Cardiac fibroblast (primary cell): Measurements from ENCODE around the gene PCYOX1L.

Source experiments
- DNase-seq, 2 donors: peaks; one replicate each; pipeline versions ENCODE4 v3.0.0 to v3.0.0-alpha.2; 2010; ENCODE audit warnings: low read depth in 2 of 2
- H3K4me3 ChIP-seq, 2 donors: replicated peaks in 1 of 2; 1 replicate in 1 of 2; 2 replicates in 1 of 2; pipeline ENCODE4 v1.5.1; 2011; ENCODE audit warnings: low read depth in 2 of 2, low read length in 2 of 2, mild to moderate bottlenecking in 2 of 2, moderate library complexity in 1 of 2
- CTCF ChIP-seq: IDR thresholded peaks from one replicate; pipeline ENCODE4 v1.5.1; 2011; ENCODE audit warnings: low read depth, mild to moderate bottlenecking, low read length, inconsistent platforms

PCYOX1L gene

GRCh38 chr5:149364719-149365118 lies 6.9 kb downstream of the PCYOX1L start:
- no peak for TF ChIP-seq CTCF
- DNase-seq, result no peak
- H3K4me3 ChIP-seq, result no peak overlapping the region

GRCh38 chr5:149365418-149365817 lies 7.6 kb downstream of the PCYOX1L start:
- TF ChIP-seq CTCF, result no peak
- DNase-seq, result no peak
- H3K4me3 ChIP-seq, result no peak overlapping the region

GRCh38 chr5:149366169-149366729 lies 8.4 kb downstream of the PCYOX1L start:
- TF ChIP-seq CTCF, result no peak
- no peak for DNase-seq

GRCh38 chr5:149367249-149367971 lies 9.6 kb downstream of the PCYOX1L start:
- DNase-seq, result peak; percentile 78 to 79
- peak; percentile 85 for TF ChIP-seq CTCF
- H3K4me3 ChIP-seq, result no peak overlapping the region

More at GRCh38 chr5:149366169-149366729, 8.4 kb downstream of the PCYOX1L start:
- H3K4me3 ChIP-seq, result no peak overlapping the region

- no peak for DNase-seq
- no peak for TF ChIP-seq CTCF
- H3K4me3 ChIP-seq, result no peak overlapping the region
Measured at GRCh38 chr5:149367972-149368645, 10.3 kb downstream of the PCYOX1L start.

- TF ChIP-seq CTCF, result no peak
- no peak for DNase-seq
- H3K4me3 ChIP-seq, result no peak overlapping the region
Measured at GRCh38 chr5:149370878-149371277, 13.0 kb downstream of the PCYOX1L start.
